Smooth muscle cell (in vitro differentiated cells): Measurements from ENCODE around the gene PMEPA1. TPM values are rescaled to one million over a fixed set of nuclear protein-coding genes. Genes with fewer than 3 reads are reported as not detected.
"Not testable (repeated sequence)": the region's sequence is repeated elsewhere in the genome, so short reads cannot be mapped to it uniquely, and the experiment has no call there.

Source experiments
- DNase-seq: peaks from one replicate; lab custom pipeline; 2025; ENCODE audit not compliant: unreplicated experiment; lab: John Stamatoyannopoulos, UW
- H2AFZ ChIP-seq: fragments of 200-600 bp; sonication (generic); 2 replicates; pipeline ENCODE4 v1.6.0; 2016; ENCODE audit warnings: antibody characterized with exemption, low read depth, mild to moderate bottlenecking
- H3F3A ChIP-seq: fragments of 200-600 bp; sonication (generic); 2 replicates; pipeline ENCODE4 v1.6.0; 2017; ENCODE audit warnings: antibody characterized with exemption, low read depth
- H3K27ac ChIP-seq: fragments of 200-600 bp; sonication (generic); 2 replicates; pipeline ENCODE4 v1.5.1; 2016; ENCODE audit warnings: low read depth, mild to moderate bottlenecking
- H3K27me3 ChIP-seq: fragments of 200-600 bp; sonication (generic); 2 replicates; pipeline ENCODE4 v1.6.1; 2016; ENCODE audit warnings: low read depth, mild to moderate bottlenecking
- H3K36me3 ChIP-seq: fragments of 200-600 bp; sonication (generic); 2 replicates; pipeline ENCODE4 v1.5.1; 2016; ENCODE audit warnings: low read depth
- H3K4me1 ChIP-seq: fragments of 200-600 bp; sonication (generic); 2 replicates; pipeline ENCODE4 v1.5.1; 2016; ENCODE audit warnings: low read depth
- H3K4me2 ChIP-seq: fragments of 200-600 bp; sonication (generic); 2 replicates; pipeline ENCODE4 v1.6.0; 2016; ENCODE audit warnings: mild to moderate bottlenecking
- H3K4me3 ChIP-seq: fragments of 200-600 bp; sonication (generic); 2 replicates; pipeline ENCODE4 v1.5.1; 2016; ENCODE audit warnings: mild to moderate bottlenecking
- H3K79me2 ChIP-seq: fragments of 200-600 bp; sonication (generic); 2 replicates; pipeline ENCODE4 v1.6.0; 2016; ENCODE audit warnings: low read depth, mild to moderate bottlenecking
- H3K9ac ChIP-seq: fragments of 200-600 bp; sonication (generic); 2 replicates; pipeline ENCODE4 v1.6.0; 2016; ENCODE audit warnings: low read depth
- H3K9me3 ChIP-seq: fragments of 200-600 bp; sonication (generic); replicated peaks from 2 replicates; pipeline ENCODE4 v1.5.1; 2016; ENCODE audit warnings: low read depth
- H4K20me1 ChIP-seq: fragments of 200-600 bp; sonication (generic); 2 replicates; pipeline ENCODE4 v1.6.0; 2016; ENCODE audit warnings: low read depth
- CTCF ChIP-seq: fragments of 200-600 bp; sonication (generic); IDR thresholded peaks from 2 replicates; pipeline ENCODE4 v1.5.1; 2017; ENCODE audit warnings: borderline replicate concordance, mild to moderate bottlenecking, antibody characterized with exemption; ENCODE audit not compliant: insufficient read depth, poor library complexity, severe bottlenecking
- WGBS: methylation state at CpG from one replicate; pipeline ENCODE4 v1.1.7; 2016; ENCODE audit warnings: low lambda C conversion rate; 5-methylcytosine and 5-hydroxymethylcytosine counted together
- polyA plus RNA-seq: library from polyadenylated mRNA; unstranded; fragments of >200 nt; fragmentation: Nextera tagmentation; extraction: Ambion mirVana; gene quantifications from 2 replicates; pipeline ENCODE4 v1.2.1, GENCODE V29; 2016
- total RNA-seq: library from RNA; depleted of rRNA; stranded (reverse); fragments of >200 nt; gene quantifications from 2 replicates; pipeline ENCODE4 v1.2.3, GENCODE V29; 2014

PMEPA1 gene
- total and polyA plus RNA-seq, 2 experiments from 2014 or later: 37.2 to 81.9 TPM

GRCh38 chr20:57638173-57638894, 71.5 kb downstream of the PMEPA1 start:
- H4K20me1 ChIP-seq: no peaks in the 10 kb centered on the region
- H3K27me3 ChIP-seq: no peaks in the 10 kb centered on the region
- no peak overlapping the region for H2AFZ ChIP-seq
- H3K4me2 ChIP-seq: no peak overlapping the region
- H3F3A ChIP-seq: no peaks in the 10 kb centered on the region
- no peaks in the 10 kb centered on the region for H3K79me2 ChIP-seq
- H3K4me3 ChIP-seq: no peak overlapping the region
- no peak overlapping the region for H3K27ac ChIP-seq
- H3K9ac ChIP-seq: no peak overlapping the region
- no peaks in the 10 kb centered on the region for H3K36me3 ChIP-seq
- 66% methylated on average over 7 of the region's 7 CpGs for WGBS
- H3K4me1 ChIP-seq: no peaks in the 10 kb centered on the region
- TF ChIP-seq CTCF: no peak
- H3K9me3 ChIP-seq: no peaks in the 10 kb centered on the region
- DNase-seq: no peak

GRCh38 chr20:57633945-57634491, 75.8 kb downstream of the PMEPA1 start:
- H3K27ac ChIP-seq: no peak overlapping the region
- no peaks in the 10 kb centered on the region for H3K4me1 ChIP-seq
- H4K20me1 ChIP-seq: no peaks in the 10 kb centered on the region
- H3K79me2 ChIP-seq: no peaks in the 10 kb centered on the region
- H3K9me3 ChIP-seq: no peaks in the 10 kb centered on the region
- H3K27me3 ChIP-seq: peaks cover 4% of the 10 kb centered on the region
- no peak for DNase-seq
- H3K4me2 ChIP-seq: no peak overlapping the region
- no peak overlapping the region for H3K9ac ChIP-seq
- H3K36me3 ChIP-seq: no peaks in the 10 kb centered on the region
- H3F3A ChIP-seq: no peaks in the 10 kb centered on the region
- H2AFZ ChIP-seq: no peak overlapping the region
- WGBS: 83% methylated on average over 2 of the region's 2 CpGs
- no peak overlapping the region for H3K4me3 ChIP-seq
- TF ChIP-seq CTCF: no peak

GRCh38 chr20:57632286-57632685, 77.5 kb downstream of the PMEPA1 start:
- H3K9me3 ChIP-seq: no peaks in the 10 kb centered on the region
- DNase-seq: no peak
- no peak overlapping the region for H3K4me2 ChIP-seq
- H3K27me3 ChIP-seq: peaks cover 4% of the 10 kb centered on the region
- no peaks in the 10 kb centered on the region for H3K79me2 ChIP-seq
- WGBS: 89% methylated on average over 2 of the region's 2 CpGs
- H3K4me3 ChIP-seq: no peak overlapping the region
- H3K36me3 ChIP-seq: no peaks in the 10 kb centered on the region
- TF ChIP-seq CTCF: no peak
- H2AFZ ChIP-seq: no peak overlapping the region
- H3K9ac ChIP-seq: no peak overlapping the region
- H3K4me1 ChIP-seq: no peaks in the 10 kb centered on the region
- H3K27ac ChIP-seq: no peak overlapping the region
- no peaks in the 10 kb centered on the region for H3F3A ChIP-seq
- H4K20me1 ChIP-seq: no peaks in the 10 kb centered on the region

- H3K36me3 ChIP-seq: no peaks in the 10 kb centered on the region
- H4K20me1 ChIP-seq: no peaks in the 10 kb centered on the region
- H3K4me3 ChIP-seq: no peak overlapping the region
- H3K27me3 ChIP-seq: peaks cover 4% of the 10 kb centered on the region
- H3K4me2 ChIP-seq: no peak overlapping the region
- no peak overlapping the region for H3K9ac ChIP-seq
- no peaks in the 10 kb centered on the region for H3K9me3 ChIP-seq
- 69% methylated on average over 4 of the region's 4 CpGs for WGBS
- no peak overlapping the region for H3K27ac ChIP-seq
- no peak for TF ChIP-seq CTCF
- no peaks in the 10 kb centered on the region for H3F3A ChIP-seq
- H3K4me1 ChIP-seq: no peaks in the 10 kb centered on the region
- no peak overlapping the region for H2AFZ ChIP-seq
- no peaks in the 10 kb centered on the region for H3K79me2 ChIP-seq
- no peak for DNase-seq
These were observed 79.8 kb downstream of the PMEPA1 start for GRCh38 chr20:57630061-57630460.

- H3K4me3 ChIP-seq, H4K20me1 ChIP-seq, H3K27ac ChIP-seq, H3K4me2 ChIP-seq, H3K27me3 ChIP-seq, H3F3A ChIP-seq, H3K9me3 ChIP-seq, H3K36me3 ChIP-seq, H3K4me1 ChIP-seq, H3K9ac ChIP-seq, H2AFZ ChIP-seq, H3K79me2 ChIP-seq, DNase-seq: not testable (repeated sequence)
- 95% methylated on average over 9 of the region's 9 CpGs for WGBS
These were observed 80.3 kb downstream of the PMEPA1 start for GRCh38 chr20:57629491-57629901.
